DMS153 treated with DMSO at 0.1 percent for 48 hours (cell line): ENCODE results near the gene LRP5.
"Not testable (repeated sequence)": the region's sequence is repeated elsewhere in the genome, so short reads cannot be mapped to it uniquely, and the experiment has no call there.

Experiments used
- DNase-seq: peaks from one replicate; lab custom pipeline; 2025; ENCODE audit not compliant: unreplicated experiment; lab: John Stamatoyannopoulos, UW

The LRP5 gene

GRCh38 chr11:68328374-68329091 is 16.1 kb downstream of the LRP5 start:
- DNase-seq = no peak

- no peak for DNase-seq
Observed at GRCh38 chr11:68329536-68329935, 17.1 kb downstream of the LRP5 start.

GRCh38 chr11:68329978-68330699 is 17.7 kb downstream of the LRP5 start:
- DNase-seq = no peak

- no peak for DNase-seq
Observed at GRCh38 chr11:68330700-68331337, 18.4 kb downstream of the LRP5 start.

GRCh38 chr11:68331338-68331947 is 19.1 kb downstream of the LRP5 start:
- DNase-seq = no peak

- no peak for DNase-seq
Observed at GRCh38 chr11:68332186-68332585, 19.8 kb downstream of the LRP5 start.

GRCh38 chr11:68333173-68333572 is 20.8 kb downstream of the LRP5 start:
- DNase-seq = no peak

- DNase-seq = no peak
Observed at GRCh38 chr11:68334923-68335322, 22.5 kb downstream of the LRP5 start.

- no peak for DNase-seq
Observed at GRCh38 chr11:68335683-68336082, 23.3 kb downstream of the LRP5 start.

GRCh38 chr11:68336716-68337115 is 24.3 kb downstream of the LRP5 start:
- no peak for DNase-seq

GRCh38 chr11:68337399-68337835 is 25.0 kb downstream of the LRP5 start:
- no peak for DNase-seq

- no peak for DNase-seq
Observed at GRCh38 chr11:68338051-68338780, 25.8 kb downstream of the LRP5 start.

GRCh38 chr11:68340003-68340767 is 27.8 kb downstream of the LRP5 start:
- no peak for DNase-seq

- no peak for DNase-seq
Observed at GRCh38 chr11:68340784-68341556, 28.6 kb downstream of the LRP5 start.

- no peak for DNase-seq
Observed at GRCh38 chr11:68341557-68342458, 29.4 kb downstream of the LRP5 start.

- DNase-seq = no peak
Observed at GRCh38 chr11:68342459-68343158, 30.2 kb downstream of the LRP5 start.

- DNase-seq = no peak
Observed at GRCh38 chr11:68343761-68344256, 31.4 kb downstream of the LRP5 start.

- DNase-seq = not testable (repeated sequence)
Observed at GRCh38 chr11:68344821-68345220, 32.4 kb downstream of the LRP5 start.
